RCC 7860 (cell line): ENCODE measurements around the gene SH3RF1.
"Not testable (repeated sequence)": the region's sequence is repeated elsewhere in the genome, so short reads cannot be mapped to it uniquely, and the experiment has no call there.

ENCODE experiments used
- DNase-seq: peaks from one replicate; pipeline ENCODE4 v3.0.0-alpha.2; 2015; ENCODE audit warnings: low spot score
- FAIRE-seq: peaks from 2 replicates; lab custom pipeline; 2012; peaks lifted over from hg19 to GRCh38; lab: Jason Lieb, UNC

Gene SH3RF1

DNA sequence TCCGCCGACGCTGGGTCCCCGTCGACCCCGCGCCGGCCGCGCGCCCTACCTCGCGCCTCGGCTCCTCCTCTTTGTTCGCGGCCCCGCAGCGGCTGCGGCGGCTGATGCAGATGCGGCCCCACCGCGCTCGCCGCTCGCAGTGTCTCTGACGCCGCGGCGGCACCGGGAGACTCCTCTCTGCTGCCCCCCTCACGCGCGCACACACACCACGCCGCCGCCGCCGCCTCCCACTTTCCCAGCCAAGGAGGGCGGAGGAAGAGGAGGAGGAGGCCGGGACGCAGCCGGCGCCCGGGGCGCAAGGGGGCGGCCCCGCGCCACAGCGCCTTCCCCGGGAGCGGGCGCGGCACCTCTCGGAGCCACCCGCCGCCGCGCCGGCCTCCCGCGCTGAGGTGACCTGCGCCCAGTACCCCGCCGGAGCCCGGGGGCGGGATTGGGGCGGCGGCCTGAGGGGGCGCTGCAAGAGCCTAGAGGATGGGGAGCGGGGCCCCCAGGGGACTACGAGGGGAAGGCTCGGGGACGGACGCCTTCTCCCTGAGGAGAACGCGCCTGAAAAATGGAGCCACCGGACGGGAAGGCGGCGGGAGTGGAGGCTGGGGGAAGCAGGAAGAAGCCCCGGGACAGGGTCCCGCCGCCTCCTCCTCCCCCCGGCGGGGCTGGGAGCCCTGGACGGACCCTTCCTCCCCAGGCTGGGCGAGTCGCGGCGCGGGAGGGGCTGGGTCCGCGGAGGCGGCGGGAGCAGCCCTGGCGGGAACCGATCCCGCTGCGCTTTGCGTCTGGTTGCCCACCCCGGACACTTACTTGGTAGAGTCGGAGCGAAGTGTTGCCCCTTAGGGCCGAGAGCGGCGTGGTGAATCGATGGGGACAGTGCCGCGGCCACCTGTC is at the start of gene SH3RF1:
Gene SH3RF1 (minus strand): TSS at position 147 of the 882 bp plus-strand sequence. CDS start 1,744 bp downstream, outside the sequence.
- DNase-seq (peak; percentile 69), FAIRE-seq (no peak)

DNA sequence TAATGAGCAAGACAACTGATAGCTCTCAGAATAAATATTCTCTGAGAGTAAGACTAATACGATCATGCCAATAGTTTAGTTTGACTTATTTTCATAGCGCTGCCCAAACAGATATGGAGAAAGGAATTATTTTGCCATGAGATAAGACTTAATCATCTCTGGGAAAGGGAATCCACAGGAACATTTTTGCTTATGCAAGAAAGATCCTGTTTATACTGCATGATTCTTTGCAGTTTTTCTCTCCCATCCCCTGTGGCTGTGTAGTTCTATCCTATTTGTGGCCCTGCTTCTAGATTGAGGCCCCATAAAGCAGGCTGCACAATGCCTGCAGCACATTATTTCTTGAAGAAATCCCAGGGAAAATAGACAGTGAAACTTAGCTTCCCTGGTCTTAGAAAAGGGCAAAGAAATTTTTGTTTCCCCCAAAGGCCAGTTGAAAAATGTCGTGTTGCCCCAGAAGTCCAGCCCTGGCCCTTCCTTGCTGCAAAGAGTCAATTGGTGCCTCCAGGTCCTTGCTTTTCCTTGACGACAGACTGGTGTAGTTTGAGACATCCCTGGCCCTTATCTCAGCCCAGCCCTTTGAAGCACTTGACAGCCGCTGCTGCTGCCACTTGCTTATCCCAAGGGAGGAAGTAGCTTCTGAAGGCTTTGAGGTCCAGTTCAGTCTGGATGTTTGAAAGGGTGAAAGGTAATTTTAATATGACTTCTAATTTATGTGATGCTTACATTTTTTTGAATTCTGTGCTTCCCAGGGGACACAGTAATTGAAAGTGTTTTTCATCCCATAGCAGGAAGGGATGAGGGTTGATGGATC is 45.0 kb upstream of the SH3RF1 start:
- DNase-seq (peak; percentile 13), FAIRE-seq (no peak)

DNA sequence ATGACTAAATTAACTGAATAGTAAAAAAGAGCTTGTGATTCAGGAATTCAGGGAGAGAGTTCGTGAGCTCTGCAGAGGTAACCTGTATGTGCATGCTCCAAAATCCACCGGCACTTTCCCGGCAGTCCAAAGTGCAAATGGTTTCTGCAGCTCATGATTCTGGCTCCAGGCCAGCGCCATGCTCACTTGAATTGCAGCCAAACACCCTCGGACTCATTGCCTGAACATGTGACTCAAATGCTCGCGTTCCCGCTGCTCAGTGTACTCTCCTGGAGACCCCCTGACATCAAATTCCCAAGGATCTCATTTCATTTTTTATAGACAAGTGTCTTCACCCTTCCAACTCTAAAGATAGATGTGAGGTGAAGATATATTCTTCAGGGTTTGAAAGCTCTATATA is 44.1 kb upstream of the SH3RF1 start:
- FAIRE-seq (peak; percentile 55), DNase-seq (peak; percentile 54)

DNA sequence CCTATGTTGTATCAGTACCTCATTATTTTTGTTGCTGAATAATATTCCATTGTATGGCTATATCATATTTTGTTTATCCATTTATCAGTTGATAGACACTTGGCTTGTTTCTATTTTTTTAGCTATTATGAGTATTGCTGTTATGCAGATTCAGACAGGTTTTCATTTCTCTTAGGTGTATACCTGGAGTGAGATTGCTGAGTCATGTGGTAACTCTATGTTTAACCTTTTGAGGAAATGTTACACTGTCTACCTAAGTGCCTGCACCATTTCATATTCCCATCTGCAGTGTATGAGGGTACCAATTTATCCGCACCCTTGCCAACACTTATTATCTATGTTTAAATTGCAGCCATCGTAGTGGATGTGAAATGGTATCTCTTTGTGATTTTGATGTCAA is 43.0 kb upstream of the SH3RF1 start:
- DNase-seq (no peak), FAIRE-seq (no peak)

DNA sequence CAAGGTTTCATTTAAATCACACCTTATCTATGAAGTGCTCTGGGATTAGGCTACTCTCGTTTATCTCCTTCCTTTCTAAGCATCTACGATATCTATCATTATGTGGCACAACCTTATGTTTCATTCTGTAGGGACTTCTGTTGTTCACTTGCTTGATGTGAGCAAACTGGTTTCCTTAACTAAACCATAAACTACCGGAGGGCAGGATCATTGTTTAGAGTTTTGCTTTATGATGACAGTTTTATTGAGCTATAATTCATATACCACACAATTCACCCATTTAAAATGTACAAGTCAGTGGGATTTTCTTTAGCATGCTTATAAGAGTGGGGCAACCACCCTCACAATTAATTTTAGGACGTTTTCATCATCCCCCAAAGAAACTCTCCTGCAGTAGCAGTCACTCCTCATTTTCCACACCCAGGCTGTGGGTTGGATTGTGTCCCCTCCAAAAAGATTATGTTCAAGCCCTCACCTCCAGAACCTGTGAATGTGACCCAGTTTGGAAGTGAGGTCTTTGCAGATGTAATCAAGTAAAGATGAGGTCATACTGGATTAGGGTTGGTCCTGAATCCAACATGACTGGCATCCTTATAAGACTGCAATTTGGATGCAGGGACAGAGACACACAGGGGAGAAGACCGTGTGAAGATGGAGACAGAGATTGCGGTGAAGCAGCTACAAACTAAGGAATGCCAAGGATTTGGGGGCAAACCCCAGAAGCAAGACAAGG is 42.1 kb upstream of the SH3RF1 start:
- DNase-seq = no peak
- no peak for FAIRE-seq

DNA sequence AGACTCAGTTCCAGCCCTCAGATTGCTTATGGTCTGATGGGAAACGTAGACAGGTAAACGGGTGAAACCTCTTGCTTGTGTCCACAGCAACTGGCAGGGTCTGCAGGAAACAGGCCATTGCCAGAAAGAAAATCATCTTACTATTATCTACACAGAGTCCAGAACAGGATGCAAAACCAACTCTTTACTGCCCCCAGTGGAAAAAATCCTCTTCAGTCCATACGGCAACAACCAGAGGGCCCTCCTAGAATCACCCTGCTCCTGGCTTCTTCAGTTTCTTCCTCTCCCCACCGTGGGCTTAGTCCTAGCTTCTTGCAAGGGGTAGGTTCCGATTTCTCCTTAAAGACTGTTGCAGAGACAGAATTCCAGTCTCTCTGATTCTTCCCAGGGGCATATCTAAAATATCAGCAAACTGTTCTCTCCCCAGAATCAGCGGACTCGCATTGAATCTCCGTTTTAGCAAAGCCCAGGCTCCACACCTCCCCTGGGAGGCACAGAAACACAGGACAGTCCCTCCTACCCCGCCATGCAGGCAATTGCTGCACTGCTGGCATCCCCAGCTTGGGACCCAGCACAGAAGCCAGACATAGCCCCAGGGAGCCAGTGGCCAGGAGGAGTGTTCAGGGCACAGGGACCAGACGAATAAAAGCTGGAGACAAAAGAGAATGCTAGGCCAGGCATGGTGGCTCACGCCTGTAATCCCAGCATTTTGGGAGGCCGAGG is 41.0 kb upstream of the SH3RF1 start:
- no peak for FAIRE-seq
- DNase-seq = no peak

DNA sequence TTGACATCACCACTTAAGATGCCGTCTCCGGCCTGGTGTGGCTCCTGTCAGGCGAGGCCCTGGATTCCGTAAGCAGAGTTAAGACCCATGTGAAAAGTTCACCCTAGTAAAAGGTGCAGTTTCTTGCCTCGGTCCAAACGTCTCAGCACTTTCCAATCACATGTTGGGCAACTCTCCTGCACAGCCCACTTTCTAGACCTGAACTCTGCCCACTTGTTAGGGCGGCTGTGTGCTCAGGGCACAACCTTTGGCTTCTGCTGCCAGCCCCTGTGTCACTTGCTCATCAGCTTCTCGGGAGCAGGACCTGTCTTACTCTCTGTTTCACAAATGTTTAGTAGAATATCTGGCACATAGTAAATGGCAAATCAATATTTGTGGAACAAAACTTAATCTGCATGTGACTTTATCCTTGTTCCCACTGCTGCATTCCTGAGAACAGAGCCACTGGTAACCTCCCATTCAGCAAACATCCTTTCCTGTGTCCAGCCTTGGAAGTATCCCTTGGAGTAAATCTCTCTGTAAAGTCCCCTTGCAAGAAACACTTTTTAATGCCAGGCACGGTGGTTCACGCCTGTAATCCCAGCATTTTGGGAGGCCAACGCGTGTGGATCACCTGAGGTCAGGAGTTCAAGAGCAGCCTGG is 38.7 kb upstream of the SH3RF1 start:
- DNase-seq (no peak), FAIRE-seq (no peak)

DNA sequence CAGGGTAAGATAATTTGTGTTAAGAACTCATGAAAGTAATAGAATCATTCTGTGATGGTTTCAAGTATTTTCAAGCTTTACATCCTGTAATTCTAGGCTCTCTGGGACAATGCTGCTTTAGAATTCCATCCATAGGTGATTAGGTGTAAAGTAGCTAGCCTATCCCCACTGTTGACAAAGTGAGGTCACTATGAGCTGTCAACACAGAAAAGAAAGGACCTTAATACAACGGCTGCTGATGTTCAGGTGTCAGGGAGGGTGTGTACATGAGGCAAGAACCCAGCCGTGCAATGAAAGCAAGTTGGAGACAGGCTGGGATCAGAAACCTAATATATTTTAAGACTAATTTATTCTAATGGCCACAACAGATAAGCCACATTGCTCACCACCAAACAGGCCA is 36.8 kb upstream of the SH3RF1 start:
- DNase-seq (no peak), FAIRE-seq (no peak)

DNA sequence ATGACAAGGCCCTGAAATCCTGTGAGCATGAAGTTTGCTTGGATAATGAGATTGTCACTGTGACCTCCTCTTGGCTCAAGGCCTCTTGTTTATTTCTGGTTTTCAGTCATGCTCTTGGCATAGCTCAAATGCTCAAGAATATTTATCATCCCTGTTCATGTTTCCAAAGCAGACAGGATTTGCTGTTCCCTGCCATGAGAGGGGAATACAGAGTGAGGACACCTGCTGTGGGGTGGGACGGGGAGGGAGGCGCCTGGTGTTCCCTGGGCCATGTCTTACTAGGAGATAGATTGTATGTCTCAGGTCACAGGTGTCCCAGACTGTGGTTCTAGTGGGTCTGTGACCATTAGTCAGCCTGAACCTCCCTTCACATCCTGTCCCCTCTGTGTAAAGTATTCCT is 34.9 kb upstream of the SH3RF1 start:
- FAIRE-seq (no peak), DNase-seq (no peak)

DNA sequence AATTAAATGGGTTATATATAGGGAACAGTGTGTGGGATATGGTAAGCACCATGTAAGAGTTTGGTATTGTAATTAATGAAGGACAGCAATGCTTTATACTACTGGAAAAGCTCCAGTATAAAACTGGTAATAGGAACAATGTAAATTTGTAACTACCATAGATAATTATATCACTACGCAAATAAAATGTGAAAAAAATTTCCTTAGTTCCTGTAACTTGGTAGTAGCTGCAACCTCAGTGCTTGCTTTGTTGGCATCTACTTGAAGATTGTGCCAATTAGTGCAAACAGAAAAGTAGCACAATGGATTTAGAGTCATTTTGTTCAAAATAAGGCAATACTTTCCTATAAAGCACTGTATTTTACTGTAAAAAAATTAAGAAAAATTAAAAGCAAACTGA is 34.4 kb upstream of the SH3RF1 start:
- DNase-seq (no peak), FAIRE-seq (no peak)

DNA sequence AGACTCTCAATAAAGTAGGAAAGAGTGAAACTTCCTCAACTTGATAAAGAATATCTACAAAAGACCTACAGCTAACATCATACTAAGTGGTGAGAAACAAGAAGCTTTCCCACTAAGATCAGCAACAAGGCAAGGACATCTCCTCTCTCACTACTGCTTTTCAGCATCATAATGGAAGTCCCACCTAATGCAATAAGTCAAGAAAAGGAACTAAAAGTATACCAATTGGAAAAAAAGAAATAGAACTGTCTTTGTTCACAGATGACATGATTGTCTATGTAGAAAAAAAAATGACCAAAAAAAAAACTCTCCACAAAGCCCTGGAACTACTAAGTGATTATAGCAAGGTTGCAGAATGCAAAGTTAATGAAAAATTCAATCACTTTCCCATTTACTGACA is 25.1 kb upstream of the SH3RF1 start:
- FAIRE-seq (no peak), DNase-seq (no peak)

DNA sequence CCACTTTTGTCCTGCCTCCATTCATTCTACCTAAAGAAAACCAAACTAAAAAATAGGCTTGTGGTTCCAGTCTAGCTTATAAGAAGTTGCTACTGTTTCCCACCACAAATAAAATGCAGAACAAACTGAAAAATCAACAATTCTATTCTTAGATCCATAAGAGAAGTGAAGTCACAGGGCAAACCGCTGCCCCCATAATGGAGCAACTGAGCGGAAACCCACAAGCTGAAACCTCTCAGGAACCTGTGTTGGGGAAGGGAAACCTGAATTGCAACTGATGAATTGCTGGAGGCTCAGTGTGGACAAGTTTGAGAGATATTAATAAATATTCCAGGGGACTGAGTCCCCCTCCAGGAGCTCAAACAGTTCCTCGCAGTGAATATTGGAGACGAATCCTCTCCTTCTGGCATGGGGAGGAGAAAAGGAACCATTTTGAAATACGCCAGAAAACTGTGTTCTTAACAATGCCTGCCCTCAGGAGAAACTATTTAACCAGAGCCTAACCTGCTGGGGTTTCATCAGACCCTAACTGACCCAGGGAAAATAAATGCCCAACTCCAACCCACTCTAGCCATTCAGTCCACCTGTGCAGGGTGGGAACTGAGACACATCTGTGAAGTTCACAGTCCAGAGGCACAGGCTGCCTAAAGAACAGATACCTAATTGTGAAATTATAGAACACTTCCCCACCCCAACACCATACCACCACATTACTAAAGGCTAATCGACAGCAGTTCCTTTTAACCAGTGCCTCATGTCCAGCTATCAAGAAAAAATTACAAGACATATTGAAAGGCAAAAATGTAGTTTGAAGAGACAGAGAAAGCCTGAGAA is 22.8 kb upstream of the SH3RF1 start:
- DNase-seq (no peak), FAIRE-seq (no peak)

DNA sequence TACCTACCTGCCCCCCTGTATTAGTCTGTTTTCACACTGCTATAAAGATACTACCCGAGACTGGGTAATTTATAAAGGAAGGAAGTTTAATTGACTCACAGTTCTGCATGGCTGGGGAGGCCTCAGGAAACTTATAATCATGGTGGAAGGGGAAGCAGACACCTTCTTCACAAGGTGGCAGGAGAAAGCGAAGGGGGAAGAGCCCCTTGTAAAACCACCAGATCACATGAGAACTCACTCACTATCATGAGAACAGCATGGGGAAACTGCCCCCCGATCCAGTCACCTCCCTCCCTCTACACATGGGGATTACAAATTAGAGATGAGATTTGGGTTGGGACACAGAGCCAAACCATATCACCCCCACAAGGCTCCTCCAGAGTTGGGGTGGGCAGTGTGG is 17.2 kb upstream of the SH3RF1 start:
- not testable (repeated sequence) for DNase-seq, FAIRE-seq

DNA sequence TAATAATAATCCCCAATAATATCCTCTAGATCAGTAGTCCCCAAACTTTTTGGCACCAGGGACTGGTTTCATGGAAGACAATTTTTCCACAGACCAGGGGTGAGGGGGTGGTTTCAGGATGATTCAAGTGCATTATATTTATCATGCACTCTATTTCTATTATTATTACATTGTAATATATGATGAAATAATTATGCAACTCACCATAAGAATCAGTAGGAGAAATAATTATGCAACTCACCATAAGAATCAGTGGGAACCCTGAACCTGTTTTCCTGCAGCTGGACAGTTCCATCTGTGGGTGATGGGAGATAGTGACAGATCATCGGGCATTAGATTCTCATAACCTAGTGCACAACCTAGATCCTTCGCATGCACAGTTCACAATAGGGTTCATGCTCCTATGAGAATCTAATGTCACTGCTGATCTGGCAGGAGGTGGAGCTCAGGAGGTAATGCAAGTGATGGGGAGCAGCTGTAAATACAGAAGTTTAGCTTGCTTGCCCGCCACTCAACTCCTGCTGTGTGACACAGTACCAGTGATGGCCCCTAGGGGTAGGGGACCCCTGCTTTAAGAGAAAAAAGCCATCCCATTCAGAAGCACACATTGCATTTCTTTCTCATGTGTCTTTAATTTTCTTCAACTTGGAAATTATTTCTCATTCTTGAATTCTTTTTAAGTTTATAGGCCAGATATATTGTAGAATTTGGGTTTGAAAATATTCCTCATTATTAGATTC is 16.0 kb upstream of the SH3RF1 start:
- FAIRE-seq (no peak), DNase-seq (no peak)

DNA sequence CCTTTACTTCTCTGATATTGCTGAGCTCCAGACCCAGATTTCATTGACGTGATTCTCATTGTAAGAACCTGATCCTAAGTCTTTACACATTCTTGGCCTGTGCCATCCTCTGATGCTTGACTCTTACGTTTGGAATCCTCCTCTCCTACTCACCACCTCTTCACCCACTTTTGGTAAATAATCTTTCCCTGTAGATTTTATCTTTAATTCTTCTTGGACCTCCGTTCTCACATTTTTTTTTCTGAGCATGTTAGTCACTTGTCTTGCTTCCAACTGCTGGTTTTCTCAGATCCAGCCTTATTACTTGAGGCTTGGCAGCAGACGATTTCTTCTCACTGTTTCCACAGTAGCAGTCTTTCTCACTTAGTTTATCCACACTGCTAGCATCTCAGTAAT is 12.4 kb upstream of the SH3RF1 start:
- FAIRE-seq = peak; percentile 53

DNA sequence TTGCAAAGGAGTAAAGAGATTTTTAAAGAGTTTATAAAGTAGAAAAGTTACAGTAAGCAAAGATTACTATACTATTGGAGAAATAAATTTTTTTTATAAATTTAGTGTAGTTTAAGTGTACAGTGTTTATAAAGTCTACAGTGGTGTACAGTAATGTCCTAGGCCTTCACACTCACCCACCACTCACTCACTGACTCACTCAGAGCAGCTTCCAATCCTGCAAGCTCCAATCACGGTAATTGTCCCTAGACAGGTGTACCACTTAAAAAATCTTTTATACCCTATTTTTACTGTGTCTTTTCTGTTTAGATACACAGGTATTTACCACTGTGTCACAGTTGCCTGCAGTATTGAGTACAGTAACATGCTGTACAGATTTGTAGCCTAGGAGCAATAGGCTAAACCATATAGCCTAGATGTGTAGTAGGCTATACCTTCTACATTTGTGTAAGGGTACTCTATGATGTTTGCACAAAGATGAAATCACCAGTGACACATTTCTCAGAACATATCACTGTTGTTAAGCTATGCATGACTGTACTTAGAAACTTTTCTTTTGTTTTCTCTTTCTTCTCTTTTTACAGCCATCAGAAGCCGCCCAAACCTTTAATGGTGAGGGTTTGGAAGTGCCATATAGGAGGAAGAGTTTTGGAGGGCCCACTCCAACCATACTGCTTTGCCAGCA is 11.8 kb upstream of the SH3RF1 start:
- FAIRE-seq (peak; percentile 28), DNase-seq (peak; percentile 63)

More for the DNA sequence above, 12.4 kb upstream of the SH3RF1 start:
- peak; percentile 81 for DNase-seq

DNA sequence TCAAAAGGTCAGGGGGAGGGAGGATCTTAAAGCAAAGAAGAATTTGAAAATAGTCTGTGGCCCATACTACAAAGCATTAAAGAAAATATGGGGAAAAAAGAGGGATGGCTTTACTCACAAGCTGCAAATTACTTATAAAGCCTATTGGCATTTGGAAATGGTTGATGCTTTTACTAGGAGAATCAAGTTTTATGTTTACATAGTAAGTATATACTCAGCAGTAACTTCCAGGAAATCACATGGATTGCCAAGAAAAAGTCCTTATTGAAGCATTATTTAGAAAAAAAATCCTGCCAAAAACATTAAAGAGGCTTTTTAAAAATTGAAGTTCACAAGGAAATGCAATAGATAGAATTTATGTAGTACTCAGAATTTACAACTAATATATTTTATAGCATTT is 8.4 kb upstream of the SH3RF1 start:
- FAIRE-seq = no peak
- DNase-seq = no peak

DNA sequence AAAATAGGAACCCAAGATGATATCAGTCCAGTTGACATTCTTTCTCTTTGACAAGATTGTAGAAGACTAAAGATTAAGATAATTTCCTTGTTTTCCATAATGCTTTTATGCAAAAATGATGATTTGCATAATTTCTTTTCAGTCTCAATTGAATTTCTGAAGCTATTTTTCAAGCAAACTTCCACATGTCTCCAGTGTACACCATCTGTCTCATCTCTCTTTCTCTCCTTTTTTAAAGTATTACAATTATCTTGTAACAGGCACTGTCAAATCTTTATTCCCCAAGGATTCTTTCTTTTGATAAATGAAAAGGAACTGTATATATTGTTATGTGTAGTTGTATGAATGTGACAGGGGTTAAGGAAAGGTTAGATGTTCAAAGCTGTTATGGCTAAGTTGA is 7.9 kb upstream of the SH3RF1 start:
- FAIRE-seq (no peak), DNase-seq (no peak)
